GM12892 (cell line): ENCODE data around the gene HPCAL1.

Source experiments
- POLR2A ChIP-seq: IDR thresholded peaks from 2 replicates; pipeline ENCODE4 v1.6.1; 2011; ENCODE audit warnings: low read depth, low read length, control low read depth
- POLR2AphosphoS5 ChIP-seq: IDR thresholded peaks from 2 replicates; pipeline ENCODE4 v1.6.1; 2011; ENCODE audit warnings: low read depth, low read length, control low read depth

DNA sequence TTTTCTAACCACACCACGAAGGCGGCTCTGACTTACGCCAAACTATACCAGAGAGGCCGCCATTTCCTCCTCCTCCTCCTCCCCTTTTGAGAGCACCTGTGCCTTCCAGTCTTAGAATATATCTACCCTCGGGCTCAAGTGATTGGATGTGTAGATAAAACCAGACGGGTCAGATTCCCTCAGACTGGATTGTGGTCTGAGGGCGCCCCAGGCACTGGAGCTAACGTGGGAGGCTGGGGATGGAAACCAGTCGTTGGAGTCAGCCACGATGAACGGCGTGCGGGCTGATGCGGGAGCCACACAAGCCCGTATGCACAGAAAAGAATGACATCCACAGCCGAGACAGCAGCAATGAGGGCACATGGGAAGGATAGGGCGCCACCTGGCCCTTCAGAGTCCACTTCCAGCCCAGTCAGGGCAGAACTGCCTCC lies 157.7 kb downstream of the HPCAL1 start:
- TF ChIP-seq POLR2A = no peak
- no peak for TF ChIP-seq POLR2AphosphoS5
